Measurements from ENCODE around the gene USP17L15.
"Not testable (repeated sequence)": the region's sequence is repeated elsewhere in the genome, so short reads cannot be mapped to it uniquely, and the experiment has no call there.

USP17L15 gene, protein sequence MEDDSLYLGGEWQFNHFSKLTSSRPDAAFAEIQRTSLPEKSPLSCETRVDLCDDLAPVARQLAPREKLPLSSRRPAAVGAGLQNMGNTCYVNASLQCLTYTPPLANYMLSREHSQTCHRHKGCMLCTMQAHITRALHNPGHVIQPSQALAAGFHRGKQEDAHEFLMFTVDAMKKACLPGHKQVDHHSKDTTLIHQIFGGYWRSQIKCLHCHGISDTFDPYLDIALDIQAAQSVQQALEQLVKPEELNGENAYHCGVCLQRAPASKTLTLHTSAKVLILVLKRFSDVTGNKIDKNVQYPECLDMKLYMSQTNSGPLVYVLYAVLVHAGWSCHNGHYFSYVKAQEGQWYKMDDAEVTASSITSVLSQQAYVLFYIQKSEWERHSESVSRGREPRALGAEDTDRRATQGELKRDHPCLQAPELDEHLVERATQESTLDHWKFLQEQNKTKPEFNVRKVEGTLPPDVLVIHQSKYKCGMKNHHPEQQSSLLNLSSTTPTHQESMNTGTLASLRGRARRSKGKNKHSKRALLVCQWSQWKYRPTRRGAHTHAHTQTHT

DNA sequence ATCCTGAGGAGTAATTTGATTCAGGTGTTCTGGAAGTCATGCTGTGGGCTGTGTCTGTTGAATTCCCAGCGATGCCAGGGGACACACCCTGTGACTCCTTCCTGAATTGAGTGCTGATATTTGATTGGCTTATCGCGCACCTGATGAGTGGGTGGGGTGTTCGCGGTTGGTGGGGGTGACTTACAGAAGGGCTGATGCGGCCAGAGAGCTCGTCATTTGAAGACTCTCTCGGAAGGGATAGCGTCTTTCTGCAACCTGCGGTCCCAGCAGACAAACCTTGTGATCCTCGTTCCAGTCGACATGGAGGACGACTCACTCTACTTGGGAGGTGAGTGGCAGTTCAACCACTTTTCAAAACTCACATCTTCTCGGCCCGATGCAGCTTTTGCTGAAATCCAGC lies at the start of gene USP17L15:
USP17L15 (plus strand) TSS at position 301 of the 400 bp plus-strand sequence; CDS start at position 301, 0 bp downstream.
- in situ Hi-C loops (cut with HindIII; ENCODE audit: low sequenced_read_pairs) = not testable (repeated sequence)

DNA sequence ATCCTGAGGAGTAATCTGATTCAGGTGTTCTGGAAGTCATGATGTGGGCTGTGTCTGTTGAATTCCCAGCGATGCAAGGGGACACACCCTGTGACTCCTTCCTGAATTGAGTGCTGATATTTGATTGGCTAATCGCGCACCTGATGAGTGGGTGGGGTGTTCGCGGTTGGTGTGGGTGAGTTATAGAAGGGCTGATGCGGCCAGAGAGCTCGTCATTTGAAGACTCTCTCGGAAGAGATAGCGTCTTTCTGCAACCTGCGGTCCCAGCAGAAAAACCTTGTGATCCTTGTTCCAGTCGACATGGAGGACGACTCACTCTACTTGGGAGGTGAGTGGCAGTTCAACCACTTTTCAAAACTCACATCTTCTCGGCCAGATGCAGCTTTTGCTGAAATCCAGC lies 23.8 kb upstream of the USP17L15 start, which contains the start of gene USP17L10:
USP17L10 (plus strand) TSS at position 301 of the 400 bp plus-strand sequence; CDS start at position 301, 0 bp downstream.
- in situ Hi-C loops (cut with HindIII; ENCODE audit: low sequenced_read_pairs) = not testable (repeated sequence)

DNA sequence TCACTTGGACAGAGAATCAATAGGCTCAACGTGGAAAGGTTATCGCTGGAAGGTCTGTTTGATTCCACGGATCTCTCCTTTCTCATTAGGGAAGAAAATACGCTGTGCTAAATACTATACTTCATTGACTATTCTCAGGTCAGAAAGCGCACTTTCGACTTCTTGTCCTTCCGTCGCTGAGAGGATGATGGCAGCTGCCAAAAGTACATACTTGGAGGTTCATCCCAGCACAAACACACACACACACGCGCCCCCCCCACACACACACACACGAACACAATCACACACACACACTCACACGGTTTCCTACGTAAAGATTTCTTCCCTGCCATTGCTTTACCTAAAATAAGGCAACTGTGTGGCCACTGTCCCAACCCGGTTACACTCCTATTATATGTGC lies 19.5 kb upstream of the USP17L15 start:
- in situ Hi-C loops (cut with HindIII; ENCODE audit: low sequenced_read_pairs) = not testable (repeated sequence)

DNA sequence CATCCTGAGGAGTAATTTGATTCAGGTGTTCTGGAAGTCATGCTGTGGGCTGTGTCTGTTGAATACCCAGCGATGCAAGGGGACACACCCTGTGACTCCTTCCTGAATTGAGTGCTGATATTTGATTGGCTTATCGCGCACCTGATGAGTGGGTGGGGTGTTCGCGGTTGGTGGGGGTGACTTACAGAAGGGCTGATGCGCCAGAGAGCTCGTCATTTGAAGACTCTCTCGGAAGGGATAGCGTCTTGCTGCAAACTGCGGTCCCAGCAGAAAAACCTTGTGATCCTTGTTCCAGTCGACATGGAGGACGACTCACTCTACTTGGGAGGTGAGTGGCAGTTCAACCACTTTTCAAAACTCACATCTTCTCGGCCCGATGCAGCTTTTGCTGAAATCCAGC lies 19.1 kb upstream of the USP17L15 start, which contains the start of gene USP17L11:
USP17L11 (plus strand) TSS at position 301 of the 400 bp plus-strand sequence; CDS start at position 301, 0 bp downstream.
- in situ Hi-C loops (cut with HindIII; ENCODE audit: low sequenced_read_pairs) = not testable (repeated sequence)

DNA sequence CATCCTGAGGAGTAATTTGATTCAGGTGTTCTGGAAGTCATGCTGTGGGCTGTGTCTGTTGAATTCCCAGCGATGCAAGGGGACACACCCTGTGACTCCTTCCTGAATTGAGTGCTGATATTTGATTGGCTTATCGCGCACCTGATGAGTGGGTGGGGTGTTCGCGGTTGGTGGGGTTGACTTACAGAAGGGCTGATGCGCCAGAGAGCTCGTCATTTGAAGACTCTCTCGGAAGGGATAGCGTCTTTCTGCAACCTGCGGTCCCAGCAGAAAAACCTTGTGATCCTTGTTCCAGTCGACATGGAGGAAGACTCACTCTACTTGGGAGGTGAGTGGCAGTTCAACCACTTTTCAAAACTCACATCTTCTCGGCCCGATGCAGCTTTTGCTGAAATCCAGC lies 14.3 kb upstream of the USP17L15 start, which contains the start of gene USP17L12:
USP17L12 (plus strand) TSS at position 301 of the 400 bp plus-strand sequence; CDS start at position 301, 0 bp downstream.
- in situ Hi-C loops (cut with HindIII; ENCODE audit: low sequenced_read_pairs) = not testable (repeated sequence)

DNA sequence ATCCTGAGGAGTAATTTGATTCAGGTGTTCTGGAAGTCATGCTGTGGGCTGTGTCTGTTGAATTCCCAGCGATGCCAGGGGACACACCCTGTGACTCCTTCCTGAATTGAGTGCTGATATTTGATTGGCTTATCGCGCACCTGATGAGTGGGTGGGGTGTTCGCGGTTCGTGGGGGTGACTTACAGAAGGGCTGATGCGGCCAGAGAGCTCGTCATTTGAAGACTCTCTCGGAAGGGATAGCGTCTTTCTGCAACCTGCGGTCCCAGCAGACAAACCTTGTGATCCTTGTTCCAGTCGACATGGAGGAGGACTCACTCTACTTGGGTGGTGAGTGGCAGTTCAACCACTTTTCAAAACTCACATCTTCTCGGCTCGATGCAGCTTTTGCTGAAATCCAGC lies 9.6 kb upstream of the USP17L15 start, which contains the start of gene USP17L13:
USP17L13 (plus strand) TSS at position 301 of the 400 bp plus-strand sequence; CDS start at position 301, 0 bp downstream.
- in situ Hi-C loops (cut with HindIII; ENCODE audit: low sequenced_read_pairs) = not testable (repeated sequence)

DNA sequence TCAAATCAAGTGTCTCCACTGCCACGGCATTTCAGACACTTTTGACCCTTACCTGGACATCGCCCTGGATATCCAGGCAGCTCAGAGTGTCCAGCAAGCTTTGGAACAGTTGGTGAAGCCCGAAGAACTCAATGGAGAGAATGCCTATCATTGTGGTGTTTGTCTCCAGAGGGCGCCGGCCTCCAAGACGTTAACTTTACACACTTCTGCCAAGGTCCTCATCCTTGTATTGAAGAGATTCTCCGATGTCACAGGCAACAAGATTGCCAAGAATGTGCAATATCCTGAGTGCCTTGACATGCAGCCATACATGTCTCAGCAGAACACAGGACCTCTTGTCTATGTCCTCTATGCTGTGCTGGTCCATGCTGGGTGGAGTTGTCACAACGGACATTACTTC lies 3.9 kb upstream of the USP17L15 start:
- in situ Hi-C loops (cut with HindIII; ENCODE audit: low sequenced_read_pairs) = not testable (repeated sequence)

DNA sequence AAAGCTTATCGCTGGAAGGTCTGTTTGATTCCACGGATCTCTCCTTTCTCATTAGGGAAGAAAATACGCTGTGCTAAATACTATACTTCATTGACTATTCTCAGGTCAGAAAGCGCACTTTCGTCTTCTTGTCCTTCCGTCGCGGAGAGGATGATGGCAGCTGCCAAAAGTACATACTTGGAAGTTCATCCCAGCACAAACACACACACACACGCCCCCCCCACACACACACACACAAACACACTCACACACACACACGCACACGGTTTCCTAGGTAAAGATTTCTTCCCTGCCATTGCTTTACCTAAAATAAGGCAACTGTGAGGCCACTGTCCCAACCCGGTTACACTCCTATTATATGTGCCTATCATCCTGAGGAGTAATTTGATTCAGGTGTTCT lies 4.3 kb downstream of the USP17L15 start:
- in situ Hi-C loops (cut with HindIII; ENCODE audit: low sequenced_read_pairs) = not testable (repeated sequence)

DNA sequence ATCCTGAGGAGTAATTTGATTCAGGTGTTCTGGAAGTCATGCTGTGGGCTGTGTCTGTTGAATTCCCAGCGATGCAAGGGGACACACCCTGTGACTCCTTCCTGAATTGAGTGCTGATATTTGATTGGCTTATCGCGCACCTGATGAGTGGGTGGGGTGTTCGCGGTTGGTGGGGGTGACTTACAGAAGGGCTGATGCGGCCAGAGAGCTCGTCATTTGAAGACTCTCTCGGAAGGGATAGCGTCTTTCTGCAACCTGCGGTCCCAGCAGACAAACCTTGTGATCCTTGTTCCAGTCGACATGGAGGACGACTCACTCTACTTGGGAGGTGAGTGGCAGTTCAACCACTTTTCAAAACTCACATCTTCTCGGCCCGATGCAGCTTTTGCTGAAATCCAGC lies 9.4 kb downstream of the USP17L15 start, which contains the start of gene USP17L17:
USP17L17 (plus strand) TSS at position 301 of the 400 bp plus-strand sequence; CDS start at position 301, 0 bp downstream.
- in situ Hi-C loops (cut with HindIII; ENCODE audit: low sequenced_read_pairs) = not testable (repeated sequence)

DNA sequence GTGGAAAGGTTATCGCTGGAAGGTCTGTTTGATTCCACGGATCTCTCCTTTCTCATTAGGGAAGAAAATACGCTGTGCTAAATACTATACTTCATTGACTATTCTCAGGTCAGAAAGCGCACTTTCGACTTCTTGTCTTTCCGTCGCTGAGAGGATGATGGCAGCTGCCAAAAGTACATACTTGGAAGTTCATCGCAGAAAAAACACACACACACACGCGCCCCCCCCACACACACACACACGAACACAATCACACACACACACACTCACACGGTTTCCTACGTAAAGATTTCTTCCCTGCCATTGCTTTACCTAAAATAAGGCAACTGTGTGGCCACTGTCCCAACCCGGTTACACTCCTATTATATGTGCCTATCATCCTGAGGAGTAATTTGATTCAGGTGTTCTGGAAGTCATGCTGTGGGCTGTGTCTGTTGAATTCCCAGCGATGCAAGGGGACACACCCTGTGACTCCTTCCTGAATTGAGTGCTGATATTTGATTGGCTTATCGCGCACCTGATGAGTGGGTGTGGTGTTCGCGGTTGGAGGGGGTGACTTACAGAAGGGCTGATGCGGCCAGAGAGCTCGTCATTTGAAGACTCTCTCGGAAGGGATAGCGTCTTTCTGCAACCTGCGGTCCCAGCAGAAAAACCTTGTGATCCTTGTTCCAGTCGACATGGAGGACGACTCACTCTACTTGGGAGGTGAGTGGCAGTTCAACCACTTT lies 13.9 kb downstream of the USP17L15 start, which contains the start of gene USP17L18:
USP17L18 (plus strand) TSS at position 678 of the 728 bp plus-strand sequence; CDS start at position 678, 0 bp downstream.
- in situ Hi-C loops (cut with HindIII; ENCODE audit: low sequenced_read_pairs) = not testable (repeated sequence)

DNA sequence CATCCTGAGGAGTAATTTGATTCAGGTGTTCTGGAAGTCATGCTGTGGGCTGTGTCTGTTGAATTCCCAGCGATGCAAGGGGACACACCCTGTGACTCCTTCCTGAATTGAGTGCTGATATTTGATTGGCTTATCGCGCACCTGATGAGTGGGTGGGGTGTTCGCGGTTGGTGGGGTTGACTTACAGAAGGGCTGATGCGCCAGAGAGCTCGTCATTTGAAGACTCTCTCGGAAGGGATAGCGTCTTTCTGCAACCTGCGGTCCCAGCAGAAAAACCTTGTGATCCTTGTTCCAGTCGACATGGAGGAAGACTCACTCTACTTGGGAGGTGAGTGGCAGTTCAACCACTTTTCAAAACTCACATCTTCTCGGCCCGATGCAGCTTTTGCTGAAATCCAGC lies 18.9 kb downstream of the USP17L15 start, which contains the start of gene USP17L19:
USP17L19 (plus strand) TSS at position 301 of the 400 bp plus-strand sequence; CDS start at position 301, 0 bp downstream.
- in situ Hi-C loops (cut with HindIII; ENCODE audit: low sequenced_read_pairs) = not testable (repeated sequence)

DNA sequence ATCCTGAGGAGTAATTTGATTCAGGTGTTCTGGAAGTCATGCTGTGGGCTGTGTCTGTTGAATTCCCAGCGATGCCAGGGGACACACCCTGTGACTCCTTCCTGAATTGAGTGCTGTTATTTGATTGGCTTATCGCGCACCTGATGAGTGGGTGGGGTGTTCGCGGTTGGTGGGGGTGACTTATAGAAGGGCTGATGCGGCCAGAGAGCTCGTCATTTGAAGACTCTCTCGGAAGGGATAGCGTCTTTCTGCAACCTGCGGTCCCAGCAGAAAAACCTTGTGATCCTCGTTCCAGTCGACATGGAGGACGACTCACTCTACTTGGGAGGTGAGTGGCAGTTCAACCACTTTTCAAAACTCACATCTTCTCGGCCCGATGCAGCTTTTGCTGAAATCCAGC lies 23.6 kb downstream of the USP17L15 start, which contains the start of gene USP17L20:
USP17L20 (plus strand) TSS at position 301 of the 400 bp plus-strand sequence; CDS start at position 301, 0 bp downstream.
- in situ Hi-C loops (cut with HindIII; ENCODE audit: low sequenced_read_pairs) = not testable (repeated sequence)

DNA sequence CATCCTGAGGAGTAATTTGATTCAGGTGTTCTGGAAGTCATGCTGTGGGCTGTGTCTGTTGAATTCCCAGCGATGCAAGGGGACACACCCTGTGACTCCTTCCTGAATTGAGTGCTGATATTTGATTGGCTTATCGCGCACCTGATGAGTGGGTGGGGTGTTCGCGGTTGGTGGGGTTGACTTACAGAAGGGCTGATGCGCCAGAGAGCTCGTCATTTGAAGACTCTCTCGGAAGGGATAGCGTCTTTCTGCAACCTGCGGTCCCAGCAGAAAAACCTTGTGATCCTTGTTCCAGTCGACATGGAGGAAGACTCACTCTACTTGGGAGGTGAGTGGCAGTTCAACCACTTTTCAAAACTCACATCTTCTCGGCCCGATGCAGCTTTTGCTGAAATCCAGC lies 28.4 kb downstream of the USP17L15 start, which contains the start of gene USP17L21:
USP17L21 (plus strand) TSS at position 301 of the 400 bp plus-strand sequence; CDS start at position 301, 0 bp downstream.
- in situ Hi-C loops (cut with HindIII; ENCODE audit: low sequenced_read_pairs) = not testable (repeated sequence)

DNA sequence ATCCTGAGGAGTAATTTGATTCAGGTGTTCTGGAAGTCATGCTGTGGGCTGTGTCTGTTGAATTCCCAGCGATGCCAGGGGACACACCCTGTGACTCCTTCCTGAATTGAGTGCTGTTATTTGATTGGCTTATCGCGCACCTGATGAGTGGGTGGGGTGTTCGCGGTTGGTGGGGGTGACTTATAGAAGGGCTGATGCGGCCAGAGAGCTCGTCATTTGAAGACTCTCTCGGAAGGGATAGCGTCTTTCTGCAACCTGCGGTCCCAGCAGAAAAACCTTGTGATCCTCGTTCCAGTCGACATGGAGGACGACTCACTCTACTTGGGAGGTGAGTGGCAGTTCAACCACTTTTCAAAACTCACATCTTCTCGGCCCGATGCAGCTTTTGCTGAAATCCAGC lies 33.1 kb downstream of the USP17L15 start, which contains the start of gene USP17L22:
USP17L22 (plus strand) TSS at position 301 of the 400 bp plus-strand sequence; CDS start at position 301, 0 bp downstream.
- in situ Hi-C loops (cut with HindIII; ENCODE audit: low sequenced_read_pairs) = not testable (repeated sequence)

DNA sequence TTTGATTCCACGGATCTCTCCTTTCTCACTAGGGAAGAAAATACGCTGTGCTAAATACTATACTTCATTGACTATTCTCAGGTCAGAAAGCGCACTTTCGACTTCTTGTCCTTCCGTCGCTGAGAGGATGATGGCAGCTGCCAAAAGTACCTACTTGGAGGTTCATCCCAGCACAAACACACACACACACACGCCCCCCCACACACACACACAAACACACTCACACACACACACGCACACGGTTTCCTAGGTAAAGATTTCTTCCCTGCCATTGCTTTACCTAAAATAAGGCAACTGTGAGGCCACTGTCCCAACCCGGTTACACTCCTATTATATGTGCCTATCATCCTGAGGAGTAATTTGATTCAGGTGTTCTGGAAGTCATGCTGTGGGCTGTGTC lies 37.5 kb downstream of the USP17L15 start:
- in situ Hi-C loops (cut with HindIII; ENCODE audit: low sequenced_read_pairs) = not testable (repeated sequence)
